ENCODE results near the gene LMOD2.

DNA sequence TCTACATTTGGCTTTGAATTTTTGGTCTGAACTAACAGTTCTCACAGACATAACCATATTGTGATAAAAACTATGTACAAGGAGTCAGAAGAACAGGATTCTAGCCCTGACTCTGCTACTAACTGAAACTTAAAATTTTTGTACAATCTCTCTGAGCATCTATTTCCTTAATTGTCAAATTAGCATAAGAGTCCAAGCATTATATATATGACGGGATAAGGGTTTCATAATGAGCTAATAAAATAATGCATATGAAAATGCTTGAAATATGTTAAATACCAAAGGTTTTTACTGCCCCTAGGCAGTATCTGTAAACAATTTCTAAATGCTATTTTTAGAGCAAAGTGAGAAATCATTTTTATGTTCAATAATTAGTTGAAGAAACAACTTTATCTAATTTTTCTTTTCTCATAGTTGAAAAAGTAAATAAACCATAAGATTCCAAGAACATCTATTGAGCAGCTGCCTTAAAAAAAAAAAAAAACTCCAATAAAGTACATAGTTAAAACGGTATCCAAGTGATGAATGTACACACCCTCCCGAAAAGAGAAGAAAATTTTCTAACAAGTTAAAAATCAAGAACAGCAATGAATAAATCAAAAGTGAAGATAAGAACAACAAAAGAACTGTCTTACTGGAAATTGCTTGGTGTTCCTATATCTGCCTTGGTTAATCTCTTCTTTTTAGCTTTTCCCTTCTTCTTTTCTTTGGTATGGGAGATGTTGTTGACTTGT lies 40.4 kb downstream of the LMOD2 start:
- TF ChIP-seq, protein P1, sequence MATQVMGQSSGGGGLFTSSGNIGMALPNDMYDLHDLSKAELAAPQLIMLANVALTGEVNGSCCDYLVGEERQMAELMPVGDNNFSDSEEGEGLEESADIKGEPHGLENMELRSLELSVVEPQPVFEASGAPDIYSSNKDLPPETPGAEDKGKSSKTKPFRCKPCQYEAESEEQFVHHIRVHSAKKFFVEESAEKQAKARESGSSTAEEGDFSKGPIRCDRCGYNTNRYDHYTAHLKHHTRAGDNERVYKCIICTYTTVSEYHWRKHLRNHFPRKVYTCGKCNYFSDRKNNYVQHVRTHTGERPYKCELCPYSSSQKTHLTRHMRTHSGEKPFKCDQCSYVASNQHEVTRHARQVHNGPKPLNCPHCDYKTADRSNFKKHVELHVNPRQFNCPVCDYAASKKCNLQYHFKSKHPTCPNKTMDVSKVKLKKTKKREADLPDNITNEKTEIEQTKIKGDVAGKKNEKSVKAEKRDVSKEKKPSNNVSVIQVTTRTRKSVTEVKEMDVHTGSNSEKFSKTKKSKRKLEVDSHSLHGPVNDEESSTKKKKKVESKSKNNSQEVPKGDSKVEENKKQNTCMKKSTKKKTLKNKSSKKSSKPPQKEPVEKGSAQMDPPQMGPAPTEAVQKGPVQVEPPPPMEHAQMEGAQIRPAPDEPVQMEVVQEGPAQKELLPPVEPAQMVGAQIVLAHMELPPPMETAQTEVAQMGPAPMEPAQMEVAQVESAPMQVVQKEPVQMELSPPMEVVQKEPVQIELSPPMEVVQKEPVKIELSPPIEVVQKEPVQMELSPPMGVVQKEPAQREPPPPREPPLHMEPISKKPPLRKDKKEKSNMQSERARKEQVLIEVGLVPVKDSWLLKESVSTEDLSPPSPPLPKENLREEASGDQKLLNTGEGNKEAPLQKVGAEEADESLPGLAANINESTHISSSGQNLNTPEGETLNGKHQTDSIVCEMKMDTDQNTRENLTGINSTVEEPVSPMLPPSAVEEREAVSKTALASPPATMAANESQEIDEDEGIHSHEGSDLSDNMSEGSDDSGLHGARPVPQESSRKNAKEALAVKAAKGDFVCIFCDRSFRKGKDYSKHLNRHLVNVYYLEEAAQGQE (IDR thresholded peaks at IDR 0.05; ENCODE audit: insufficient read depth in 1 of 2, low read depth in 2 of 2, low read length in 1 of 2), result no peak
- no peak for TF ChIP-seq POLR2AphosphoS5 (IDR thresholded peaks at IDR 0.05; ENCODE audit: low read depth, low read length)

Data from Panc1 (cell line).